MV-4-11 (cell line): ENCODE measurements around the gene GFY.
A peak's percentile ranks its signal among the peaks of the same experiment; 100 is the strongest.
"Not testable (repeated sequence)": the region's sequence is repeated elsewhere in the genome, so short reads cannot be mapped to it uniquely, and the experiment has no call there.

Experiments
- DNase-seq: peaks from one replicate; lab custom pipeline; 2025; lab: John Stamatoyannopoulos, UW

GFY gene

DNA sequence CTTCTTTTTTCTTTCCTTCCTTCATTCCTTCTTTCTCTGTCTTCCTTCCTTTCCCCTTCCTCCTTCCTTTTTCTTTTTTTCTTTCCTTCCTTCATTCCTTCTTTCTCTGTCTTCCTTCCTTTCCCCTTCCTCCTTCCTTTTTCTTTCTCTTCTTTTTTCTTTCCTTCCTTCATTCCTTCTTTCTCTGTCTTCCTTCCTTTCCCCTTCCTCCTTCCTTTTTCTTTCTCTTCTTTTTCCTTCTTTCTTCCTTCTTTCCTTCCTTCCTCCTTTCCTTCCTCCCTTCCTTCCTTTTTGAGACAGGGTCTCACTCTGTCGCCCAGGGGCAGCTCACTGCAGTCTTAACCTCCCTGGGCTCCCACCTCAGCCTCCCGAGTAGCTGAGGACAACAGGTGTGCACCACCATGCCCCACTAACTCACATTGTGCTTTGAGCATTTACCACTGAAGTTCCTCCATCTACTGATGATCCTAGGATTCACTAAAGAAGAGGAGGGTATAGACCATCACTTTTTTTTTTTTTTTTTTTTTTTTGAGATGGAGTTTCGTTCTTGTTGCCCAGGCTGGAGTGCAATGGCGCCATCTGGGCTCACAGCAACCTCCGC, 19.0 kb downstream of the GFY start:
- not testable (repeated sequence) for DNase-seq

DNA sequence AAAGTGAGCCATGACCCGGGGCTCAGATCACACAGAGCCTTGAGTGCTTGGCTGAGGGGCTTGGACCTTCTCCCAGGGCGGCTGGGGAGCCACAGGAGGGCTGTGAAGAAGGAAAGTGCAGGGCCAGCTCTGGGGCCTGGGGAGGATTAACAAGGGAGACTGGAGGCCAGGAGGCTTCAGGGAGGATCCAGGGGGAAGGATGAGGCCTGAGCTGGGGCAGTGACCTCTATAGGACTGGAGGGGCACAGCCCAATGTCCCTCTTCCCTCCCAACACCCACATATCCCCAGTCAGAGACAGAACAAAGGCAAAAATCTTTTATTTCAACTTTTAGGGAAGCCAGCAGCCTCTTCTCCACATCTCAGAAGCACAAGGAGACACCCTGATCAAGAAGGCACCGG, 20.8 kb downstream of the GFY start:
- DNase-seq, result no peak

DNA sequence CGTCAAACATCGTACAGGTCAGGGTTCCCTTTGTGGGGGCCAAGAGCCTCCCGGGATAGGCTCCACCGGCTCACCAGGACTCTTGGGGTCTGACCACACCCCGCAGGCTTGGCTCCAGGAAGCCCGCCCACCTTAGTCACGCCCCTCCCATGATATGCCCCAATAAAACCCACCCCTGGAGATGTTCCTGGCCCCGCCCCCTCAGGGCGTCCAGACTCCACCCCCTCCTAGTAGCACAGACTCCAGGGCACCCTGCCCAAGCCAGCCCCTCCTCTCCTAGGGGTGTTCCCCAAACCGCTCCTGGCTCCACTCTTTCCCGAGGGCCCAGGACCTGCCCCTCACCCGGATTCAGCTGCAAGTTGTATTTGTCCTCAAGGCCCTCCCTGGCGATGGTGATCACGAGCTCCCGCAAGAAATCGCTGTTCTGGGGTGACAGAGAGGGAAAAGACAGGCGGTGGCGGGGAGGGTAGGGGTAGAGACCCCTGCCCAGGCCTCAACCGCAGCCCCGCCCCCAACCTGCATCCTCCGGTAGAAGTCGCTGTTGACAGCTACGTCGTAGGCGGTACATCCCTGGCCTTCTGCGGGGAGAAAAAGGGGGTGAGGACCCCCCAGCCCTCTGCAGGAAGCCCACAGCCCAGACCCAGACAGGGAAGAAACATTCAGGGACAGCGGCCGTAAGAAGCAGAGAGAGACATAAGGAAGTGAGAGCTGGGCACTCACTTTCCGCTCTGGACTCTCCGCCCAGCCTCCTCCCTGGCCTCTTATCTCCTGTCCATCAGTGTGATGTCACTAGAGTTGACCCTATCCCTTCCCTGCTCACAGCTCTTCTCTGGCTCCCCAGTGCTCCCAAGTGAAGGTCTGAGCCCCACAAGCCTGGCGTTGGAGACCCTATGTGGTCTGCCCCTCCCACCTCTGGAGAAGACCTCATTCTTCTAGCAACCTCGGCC, 22.6 kb downstream of the GFY start:
- no peak for DNase-seq

DNA sequence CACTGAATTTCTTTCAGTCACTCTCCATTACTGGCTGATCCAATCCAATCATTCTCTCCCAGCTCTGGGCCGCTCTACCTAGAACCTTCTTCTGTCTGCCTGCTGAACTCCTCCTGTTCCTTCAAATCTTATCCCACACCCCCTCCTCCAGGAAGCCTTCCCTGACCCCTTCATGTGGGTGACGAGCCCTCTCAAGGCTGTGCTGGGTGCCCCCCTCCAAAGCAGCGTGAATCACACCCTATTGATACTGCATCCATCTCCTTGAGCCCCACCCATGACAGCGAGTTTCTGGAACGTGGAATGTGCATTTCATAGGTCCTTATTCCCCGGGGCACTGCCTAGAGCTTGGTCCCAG, 23.2 kb downstream of the GFY start:
- DNase-seq, result no peak

DNA sequence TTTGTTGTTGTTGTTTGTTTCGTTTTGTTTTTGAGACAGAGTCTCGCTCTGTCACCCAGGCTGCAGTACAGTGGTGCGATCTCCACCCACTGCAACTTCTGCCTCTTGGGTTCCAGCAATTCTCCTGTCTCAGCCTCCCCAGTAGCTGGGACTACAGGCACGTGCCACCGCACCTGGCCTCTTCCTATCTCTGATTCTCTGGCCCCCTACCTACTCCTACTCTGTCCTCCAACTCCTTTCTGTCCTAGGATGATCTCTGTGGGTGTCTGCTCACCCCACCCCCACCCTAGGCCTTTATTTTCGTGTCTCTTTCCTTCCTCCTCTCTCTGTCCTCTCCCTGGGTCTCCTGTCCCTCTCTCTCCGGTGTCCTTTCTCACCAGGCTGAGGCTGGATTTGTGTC, 25.2 kb downstream of the GFY start:
- DNase-seq, result no peak

DNA sequence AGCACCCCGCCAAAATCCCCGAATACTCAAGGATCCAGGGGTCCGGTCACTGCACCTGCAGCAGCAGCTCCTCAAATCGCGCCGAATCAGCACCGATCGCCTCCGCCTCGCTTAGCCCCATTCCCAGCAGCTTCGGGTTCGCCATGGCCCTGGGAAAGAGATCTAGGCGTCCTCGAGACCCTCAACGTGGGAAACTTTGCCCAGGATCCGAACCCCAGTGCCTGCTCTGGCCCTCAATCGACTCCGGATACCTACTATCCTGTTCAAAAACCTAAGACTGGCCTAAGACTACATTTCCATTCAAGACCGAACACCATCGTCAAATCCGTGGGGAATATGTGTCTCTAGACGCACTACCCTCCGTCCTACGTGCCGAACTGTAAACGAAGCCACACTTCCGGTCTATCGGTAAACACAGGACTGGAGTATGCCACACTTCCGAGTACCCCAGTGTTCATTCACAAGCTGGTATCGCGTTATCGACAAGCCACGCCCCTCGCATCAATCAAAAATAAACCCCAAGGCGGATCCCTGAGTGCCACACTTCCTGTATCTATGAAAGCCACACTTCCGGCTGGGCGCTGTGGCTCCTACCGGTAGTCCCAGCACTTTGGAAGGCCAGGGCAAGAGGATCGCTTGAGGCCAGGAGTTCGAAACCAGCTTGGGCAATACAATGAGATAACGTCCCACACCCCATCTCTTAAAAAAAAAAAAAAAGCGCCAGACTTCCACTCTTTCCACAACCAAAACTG, 26.4 kb downstream of the GFY start, which contains the start of gene PIH1D1:
Gene PIH1D1, minus strand, starts transcription at position 385 of the 752 bp plus-strand sequence. Its CDS starts 240 bp downstream, at position 145.
- DNase-seq, result peak; percentile 100

DNA sequence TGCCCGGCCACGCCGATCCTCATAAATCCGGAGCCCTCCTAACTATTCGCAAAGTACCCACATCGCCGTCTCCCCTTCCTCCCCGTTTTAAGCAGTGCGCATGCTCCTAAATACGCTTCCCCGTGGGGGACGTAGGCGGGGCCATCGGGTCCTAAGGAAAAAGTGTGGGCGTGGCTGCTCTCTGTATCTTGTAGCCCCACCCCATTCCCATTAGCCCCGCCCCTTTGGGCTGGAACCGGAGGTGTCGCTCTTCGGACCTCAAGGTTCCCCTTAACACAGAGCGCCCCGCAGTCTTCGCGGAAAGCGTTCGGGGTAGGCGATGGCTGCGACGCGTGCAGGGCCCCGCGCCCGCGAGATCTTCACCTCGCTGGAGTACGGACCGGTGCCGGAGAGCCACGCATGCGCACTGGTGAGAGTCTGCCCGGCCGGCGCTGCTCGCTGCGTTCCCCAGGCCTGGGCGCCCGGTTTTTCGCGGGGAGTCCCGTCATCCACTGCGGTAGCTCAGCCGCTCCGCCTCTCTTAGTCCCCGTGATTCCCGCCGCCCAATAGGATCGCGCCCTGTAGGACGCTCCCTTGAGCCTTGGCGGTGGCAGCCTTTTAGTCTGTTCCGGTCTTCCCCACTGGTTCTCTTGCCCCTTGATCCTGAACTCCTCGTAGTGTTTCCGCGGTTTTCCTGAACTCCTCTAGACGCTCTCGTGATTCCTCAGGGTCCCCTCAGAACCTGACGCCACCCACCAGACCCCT, 28.0 kb downstream of the GFY start, which contains the start of gene ALDH16A1:
Gene ALDH16A1, plus strand, starts transcription at position 213 of the 744 bp plus-strand sequence. Its CDS starts 107 bp downstream, at position 320.
- DNase-seq, result peak; percentile 99

DNA sequence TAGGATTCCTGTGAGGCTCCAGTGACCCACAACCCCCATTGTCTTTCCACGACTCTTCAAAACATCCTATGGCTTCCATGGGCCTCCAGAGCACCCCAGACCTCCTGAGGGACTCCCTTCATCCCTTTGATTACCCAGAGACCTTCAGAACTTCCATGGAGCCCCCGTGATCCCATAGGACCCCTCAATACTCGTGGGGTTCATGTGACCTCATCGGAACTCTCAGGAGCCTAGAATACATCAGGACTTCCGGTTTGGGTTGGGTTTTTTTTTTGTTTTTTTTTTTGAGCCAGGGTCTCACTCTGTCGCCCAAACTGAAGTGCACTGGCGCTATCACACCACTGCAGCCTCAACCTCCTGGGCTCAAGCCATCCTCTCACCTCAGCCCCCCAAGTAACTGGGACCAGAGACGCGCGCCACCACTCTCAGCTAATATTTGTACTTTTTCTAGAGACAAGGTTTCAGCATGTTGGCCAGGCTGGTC, 28.6 kb downstream of the GFY start:
- DNase-seq, result no peak

DNA sequence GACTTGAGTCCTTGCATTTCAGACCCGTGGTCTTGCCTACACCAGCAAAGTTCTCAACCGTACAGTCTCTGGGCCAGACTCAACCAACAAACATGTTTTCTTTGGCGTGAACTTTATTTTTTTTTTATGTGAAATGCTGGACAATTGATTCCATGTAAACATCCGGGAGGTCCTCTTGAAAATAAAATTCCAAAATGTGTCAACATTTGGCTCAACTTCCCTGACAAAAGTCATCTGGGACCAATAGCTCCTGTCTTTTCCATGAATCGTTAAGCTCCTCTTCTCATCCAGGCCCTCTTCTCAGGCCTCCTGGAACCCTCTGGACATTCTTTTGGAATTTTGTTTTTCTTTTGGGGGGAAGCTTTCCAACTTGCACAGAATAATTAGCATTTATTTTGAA, 30.6 kb downstream of the GFY start:
- DNase-seq, result no peak

DNA sequence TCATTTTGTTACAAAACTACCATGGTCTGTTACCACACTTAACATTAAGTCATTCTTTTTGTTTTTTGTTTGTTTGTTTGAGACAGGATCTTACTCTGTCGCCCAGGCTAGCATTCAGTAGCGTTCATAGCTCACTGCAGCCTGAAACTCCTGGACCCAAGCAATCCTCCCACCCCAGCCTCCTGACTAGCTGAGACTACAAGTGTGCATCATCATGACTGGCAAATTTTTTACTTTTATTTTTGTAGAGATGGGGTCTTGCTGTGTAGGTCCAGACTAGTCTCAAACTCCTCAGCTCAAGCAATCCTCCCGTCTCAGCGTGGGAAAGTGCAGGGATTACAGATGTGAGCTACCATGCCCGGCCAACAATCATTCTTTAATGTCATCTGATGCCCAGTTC, 31.1 kb downstream of the GFY start:
- no peak for DNase-seq

DNA sequence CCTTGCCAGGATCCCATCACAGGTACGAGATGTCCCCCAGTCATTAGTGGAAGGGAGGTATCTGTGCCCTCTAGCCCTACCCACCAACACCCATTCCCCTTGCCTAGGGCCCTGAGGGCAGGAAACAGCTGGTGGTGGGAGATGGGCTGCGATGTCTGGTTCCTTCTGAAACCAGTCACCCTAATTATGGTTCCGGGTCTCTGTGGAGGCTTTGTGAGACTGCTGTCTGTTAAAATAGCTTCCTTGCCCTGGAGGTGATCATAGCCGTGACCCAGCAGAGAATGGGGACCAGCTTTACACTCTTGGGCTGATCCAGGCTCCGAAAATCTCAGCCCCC, 33.3 kb downstream of the GFY start:
- DNase-seq, result peak; percentile 68

DNA sequence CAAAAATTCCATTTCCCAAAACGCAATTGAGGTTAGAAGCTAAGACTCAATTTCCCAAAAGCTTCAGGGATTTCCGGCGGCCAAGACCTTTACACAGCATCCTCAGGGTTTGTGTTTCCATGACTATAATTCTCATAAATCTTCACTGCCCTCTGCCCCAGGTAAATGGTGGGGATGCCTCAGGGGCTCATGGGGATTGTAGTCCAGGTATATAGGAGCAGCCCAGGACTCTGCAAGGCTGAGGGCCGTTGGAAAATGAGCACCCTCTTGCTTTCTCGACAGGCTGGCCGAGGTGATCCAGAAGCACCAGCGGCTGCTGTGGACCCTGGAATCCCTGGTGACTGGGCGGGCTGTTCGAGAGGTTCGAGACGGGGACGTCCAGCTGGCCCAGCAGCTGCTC, 34.2 kb downstream of the GFY start:
- no peak for DNase-seq

DNA sequence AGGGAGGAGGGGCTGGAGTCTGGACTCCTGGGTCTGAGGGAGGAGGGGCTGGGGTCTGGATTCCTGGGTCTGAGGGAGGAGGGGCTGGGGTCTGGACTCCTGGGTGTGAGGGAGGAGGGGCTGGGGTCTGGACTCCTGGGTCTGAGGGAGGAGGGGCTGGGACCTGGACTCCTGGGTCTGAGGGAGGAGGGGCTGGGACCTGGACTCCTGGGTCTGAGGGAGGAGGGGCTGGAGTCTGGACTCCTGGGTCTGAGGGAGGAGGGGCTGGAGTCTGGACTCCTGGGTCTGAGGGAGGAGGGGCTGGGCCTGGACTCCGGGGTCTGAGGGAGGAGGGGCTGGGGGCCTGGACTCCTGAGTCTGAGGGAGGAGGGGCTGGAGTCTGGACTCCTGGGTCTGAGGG, 35.9 kb downstream of the GFY start:
- DNase-seq, result not testable (repeated sequence)

DNA sequence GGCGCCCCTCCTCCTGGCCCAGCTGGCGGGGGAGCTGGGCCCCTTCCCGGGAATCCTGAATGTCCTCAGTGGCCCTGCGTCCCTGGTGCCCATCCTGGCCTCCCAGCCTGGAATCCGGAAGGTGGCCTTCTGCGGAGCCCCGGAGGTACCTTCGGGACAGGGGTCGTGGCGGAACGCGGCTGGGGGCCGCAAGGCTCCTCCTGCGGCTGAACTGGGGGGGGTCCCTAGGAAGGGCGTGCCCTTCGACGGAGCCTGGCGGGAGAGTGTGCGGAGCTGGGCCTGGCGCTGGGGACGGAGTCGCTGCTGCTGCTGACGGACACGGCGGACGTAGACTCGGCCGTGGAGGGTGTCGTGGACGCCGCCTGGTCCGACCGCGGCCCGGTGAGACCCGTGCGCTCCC, 36.5 kb downstream of the GFY start:
- no peak for DNase-seq

DNA sequence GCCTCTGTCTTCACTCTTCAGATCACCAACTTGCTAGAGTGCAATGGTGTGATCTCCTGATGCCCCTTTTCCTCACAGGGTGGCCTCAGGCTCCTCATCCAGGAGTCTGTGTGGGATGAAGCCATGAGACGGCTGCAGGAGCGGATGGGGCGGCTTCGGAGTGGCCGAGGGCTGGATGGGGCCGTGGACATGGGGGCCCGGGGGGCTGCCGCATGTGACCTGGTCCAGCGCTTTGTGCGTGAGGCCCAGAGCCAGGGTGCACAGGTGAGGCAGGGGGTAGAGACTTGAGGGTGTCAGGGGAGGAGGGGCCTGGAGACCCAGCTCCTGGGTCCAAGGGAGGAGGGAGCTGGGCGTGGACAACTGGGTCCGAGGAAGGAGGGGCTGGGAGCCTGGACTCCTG, 37.3 kb downstream of the GFY start:
- DNase-seq, result no peak

DNA sequence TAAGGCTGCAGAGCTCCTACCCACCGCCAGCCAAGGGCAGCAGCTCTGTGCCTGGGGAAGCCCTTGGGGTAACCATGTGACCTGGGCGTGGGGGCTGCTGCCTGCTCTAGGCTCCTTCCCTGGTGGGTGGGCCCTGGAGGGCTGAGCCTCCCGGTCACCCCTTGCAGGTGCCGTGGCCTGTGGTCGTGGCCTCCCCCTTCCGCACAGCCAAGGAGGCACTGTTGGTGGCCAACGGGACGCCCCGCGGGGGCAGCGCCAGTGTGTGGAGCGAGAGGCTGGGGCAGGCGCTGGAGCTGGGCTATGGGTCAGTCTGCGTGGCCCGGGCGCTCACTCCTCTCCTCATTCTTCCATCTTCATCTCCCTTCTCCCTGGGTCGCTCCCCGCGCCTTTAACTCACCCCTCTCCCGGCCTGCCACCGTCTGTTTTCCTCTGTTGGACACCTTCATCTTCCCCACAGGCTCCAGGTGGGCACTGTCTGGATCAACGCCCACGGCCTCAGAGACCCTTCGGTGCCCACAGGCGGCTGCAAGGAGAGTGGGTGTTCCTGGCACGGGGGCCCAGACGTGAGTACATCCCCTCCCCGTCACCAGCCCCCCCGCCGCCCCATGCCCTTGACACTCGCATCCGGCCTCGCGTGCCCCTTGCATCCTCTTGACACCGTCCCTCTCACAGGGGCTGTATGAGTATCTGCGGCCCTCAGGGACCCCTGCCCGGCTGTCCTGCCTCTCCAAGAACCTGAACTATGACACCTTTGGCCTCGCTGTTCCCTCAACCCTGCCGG, 39.0 kb downstream of the GFY start:
- no peak for DNase-seq

DNA sequence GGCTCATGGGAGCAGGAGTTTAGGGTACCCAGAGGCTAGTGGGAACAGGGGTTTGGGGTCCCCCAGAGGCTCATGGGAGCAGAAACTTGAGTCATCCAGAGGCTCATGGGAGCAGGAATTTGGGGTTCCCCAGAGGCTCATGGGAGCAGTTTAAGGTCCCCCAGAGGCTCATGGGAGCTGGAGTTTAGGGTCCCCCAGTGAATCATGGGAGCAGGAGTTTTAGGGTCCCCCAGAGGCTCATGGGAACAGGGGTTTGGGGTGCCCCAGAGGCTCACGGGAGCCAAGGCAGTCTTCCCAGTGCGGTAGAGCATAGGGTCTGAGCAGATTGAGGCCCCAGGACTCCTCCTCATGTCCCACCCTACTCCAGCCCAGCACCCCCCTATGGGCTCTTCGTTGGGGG, 40.2 kb downstream of the GFY start:
- DNase-seq, result no peak

DNA sequence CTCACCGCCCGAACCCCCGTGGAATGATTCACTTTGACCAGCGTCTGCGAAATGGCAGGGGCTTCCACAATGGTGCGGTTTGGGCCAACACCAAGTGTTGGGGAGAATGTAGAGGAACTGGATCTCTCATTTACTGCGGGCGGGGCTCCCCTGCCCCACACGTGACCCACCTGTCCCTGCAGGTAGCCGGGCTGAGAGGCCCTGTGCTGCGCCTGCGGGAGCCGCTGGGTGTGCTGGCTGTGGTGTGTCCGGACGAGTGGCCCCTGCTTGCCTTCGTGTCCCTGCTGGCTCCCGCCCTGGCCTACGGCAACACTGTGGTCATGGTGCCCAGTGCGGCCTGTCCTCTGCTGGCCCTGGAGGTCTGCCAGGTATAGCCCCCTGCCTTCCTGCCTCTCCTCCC, 43.0 kb downstream of the GFY start:
- DNase-seq, result no peak

DNA sequence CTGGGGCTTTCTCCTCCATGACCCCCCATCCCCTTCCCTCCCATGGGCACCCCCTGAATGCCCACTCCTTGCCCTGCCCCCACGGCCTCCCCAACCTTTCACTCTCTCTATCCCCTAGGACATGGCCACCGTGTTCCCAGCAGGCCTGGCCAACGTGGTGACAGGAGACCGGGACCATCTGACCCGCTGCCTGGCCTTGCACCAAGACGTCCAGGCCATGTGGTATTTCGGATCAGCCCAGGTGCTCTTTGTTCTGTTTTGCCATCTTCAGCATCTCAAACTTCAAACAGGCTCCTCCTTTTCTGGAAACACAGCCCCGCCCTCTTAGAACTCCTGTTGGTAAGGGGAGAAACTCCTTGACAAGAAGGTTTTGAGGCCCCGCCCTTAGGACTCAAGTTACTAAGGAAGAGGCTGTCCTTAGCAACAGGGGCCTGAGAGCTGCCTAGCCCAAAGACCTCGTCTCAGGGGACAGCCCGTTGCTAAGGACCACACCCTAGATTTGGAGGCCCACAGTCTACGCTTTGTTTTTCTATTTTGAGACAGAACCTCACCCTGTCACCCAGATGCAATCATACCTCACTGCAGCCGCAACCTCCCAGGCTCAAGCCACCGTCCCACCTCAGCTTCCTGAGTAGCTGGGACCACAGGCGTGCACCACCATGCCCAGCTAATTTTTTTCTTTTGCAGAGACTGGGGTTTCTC, 43.7 kb downstream of the GFY start:
- peak; percentile 80 for DNase-seq

DNA sequence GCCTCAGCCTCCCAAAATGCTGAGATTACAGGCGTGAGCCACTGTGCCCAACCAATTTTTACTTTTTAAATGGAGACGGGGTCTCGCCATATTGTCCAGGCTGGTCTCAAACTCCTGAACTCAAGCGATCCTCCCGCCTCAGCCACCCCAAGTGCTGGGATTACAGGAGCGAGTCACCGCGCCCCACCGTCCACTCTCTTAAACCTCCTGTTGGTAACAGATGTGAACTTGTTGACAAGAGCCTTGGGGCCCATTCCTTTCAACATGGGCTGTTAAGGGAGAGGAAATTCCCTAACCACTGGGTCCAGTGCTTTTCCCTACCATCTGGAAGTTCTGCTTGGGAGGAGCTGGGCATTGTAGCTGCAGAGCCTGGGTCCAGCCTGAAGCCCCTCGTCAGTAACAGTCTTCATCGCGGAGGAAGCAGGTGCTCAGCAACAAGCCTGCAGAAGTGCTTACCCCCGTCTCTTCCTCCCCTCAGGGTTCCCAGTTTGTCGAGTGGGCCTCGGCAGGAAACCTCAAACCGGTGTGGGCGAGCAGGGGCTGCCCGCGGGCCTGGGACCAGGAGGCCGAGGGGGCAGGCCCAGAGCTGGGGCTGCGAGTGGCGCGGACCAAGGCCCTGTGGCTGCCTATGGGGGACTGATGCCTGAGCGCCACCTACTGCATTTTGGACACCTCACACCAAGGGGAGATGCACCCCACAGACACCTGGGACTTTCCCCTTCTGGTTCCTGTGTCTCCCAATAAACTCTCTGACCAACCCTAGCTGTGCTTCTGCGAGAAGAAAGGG, 44.8 kb downstream of the GFY start:
- peak; percentile 50 for DNase-seq
